Right atrium auricular region (tissue), 2 donors: ENCODE data around the gene SEMA4C. TPM values are rescaled to one million over a fixed set of nuclear protein-coding genes. Genes with fewer than 3 reads are reported as not detected.

Source experiments
- DNase-seq: peaks from one replicate; pipeline ENCODE4 v3.0.0-alpha.2; 2019; ENCODE audit warnings: low spot score
- H3K27ac ChIP-seq, 2 donors: fragments of 200-600 bp; sonication (generic); 1 replicate in 1 of 2; 2 replicates in 1 of 2; pipeline ENCODE4 v1.5.1; 2016 to 2019
- H3K27me3 ChIP-seq, 2 donors: fragments of 200-600 bp; sonication (generic); one replicate each; pipeline versions ENCODE4 v1.5.1 to v1.6.0; 2017 to 2019
- H3K36me3 ChIP-seq: fragments of 200-600 bp; sonication (generic); one replicate; pipeline ENCODE4 v1.5.1; 2016
- H3K4me1 ChIP-seq, 2 donors: fragments of 200-600 bp; sonication (generic); one replicate each; pipeline versions ENCODE4 v1.5.1 to v1.6.0; 2017 to 2019
- H3K4me3 ChIP-seq, 2 donors: fragments of 200-600 bp; sonication (generic); 1 replicate in 1 of 2; 2 replicates in 1 of 2; pipeline ENCODE4 v1.5.1; 2017 to 2019; ENCODE audit warnings: mild to moderate bottlenecking in 1 of 2, moderate library complexity in 1 of 2
- H3K9me3 ChIP-seq, 2 donors: fragments of 200-600 bp; sonication (generic); one replicate each; pipeline ENCODE4 v1.5.1; 2019
- total RNA-seq, 2 donors: library from RNA; depleted of rRNA; stranded (reverse); fragments of >200 nt; gene quantifications; one replicate each; pipeline ENCODE4 v1.1.0, GENCODE V29; 2016
- TF ChIP-seq, protein P1 (sequence below), 2 donors: fragments of 200-600 bp; sonication (generic); IDR thresholded peaks; one replicate each; pipeline ENCODE4 v1.5.1; 2019; ENCODE audit warnings: antibody characterized with exemption in 2 of 2

The SEMA4C gene
- total RNA-seq, 2 donors from 2014 or later, result 12.0 to 23.3 TPM

DNA sequence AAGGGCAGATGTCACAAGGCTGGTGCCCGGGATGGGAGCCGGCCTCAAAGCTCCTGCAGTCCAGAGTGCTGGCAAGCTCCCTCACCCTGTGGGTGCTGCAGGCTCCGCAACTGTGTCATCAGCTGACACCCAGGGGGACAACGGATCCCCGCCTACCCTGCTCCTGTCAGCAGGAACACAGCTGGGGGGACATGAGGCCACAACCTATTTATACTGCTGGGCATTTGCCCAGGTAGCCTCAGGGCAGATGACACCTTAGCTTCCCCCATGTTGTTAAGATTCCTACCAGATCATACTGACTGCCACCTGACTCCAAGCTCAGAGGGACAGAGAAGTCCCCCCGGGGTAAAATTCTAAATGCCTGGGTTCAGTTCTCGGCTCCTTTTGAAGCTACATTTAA is 27.3 kb downstream of the SEMA4C start:
- DNase-seq, result peak; percentile 75
- H3K27me3 ChIP-seq, result no peaks in the 10 kb centered on the region
- H3K36me3 ChIP-seq, result peaks cover 24% of the 10 kb centered on the region
- TF ChIP-seq, protein P1, sequence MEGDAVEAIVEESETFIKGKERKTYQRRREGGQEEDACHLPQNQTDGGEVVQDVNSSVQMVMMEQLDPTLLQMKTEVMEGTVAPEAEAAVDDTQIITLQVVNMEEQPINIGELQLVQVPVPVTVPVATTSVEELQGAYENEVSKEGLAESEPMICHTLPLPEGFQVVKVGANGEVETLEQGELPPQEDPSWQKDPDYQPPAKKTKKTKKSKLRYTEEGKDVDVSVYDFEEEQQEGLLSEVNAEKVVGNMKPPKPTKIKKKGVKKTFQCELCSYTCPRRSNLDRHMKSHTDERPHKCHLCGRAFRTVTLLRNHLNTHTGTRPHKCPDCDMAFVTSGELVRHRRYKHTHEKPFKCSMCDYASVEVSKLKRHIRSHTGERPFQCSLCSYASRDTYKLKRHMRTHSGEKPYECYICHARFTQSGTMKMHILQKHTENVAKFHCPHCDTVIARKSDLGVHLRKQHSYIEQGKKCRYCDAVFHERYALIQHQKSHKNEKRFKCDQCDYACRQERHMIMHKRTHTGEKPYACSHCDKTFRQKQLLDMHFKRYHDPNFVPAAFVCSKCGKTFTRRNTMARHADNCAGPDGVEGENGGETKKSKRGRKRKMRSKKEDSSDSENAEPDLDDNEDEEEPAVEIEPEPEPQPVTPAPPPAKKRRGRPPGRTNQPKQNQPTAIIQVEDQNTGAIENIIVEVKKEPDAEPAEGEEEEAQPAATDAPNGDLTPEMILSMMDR (IDR thresholded peaks at IDR 0.05), result no peak
- peak overlapping the region in 1 of 2 donors; percentile 25 for H3K4me3 ChIP-seq
- H3K9me3 ChIP-seq, result no peaks in the 10 kb centered on the region
- peak overlapping the region; percentile 85 to 92 for H3K27ac ChIP-seq
- H3K4me1 ChIP-seq, result peaks cover 0 to 45% of the 10 kb centered on the region in 2 donors

- Histone ChIP-seq H3K27ac (peak overlapping the region; percentile 85 to 92), H3K9me3 (no peaks in the 10 kb centered on the region), H3K36me3 (peaks cover 21% of the 10 kb centered on the region), H3K4me1 (peaks cover 0 to 45% of the 10 kb centered on the region in 2 donors), H3K27me3 (no peaks in the 10 kb centered on the region), H3K4me3 (peak overlapping the region; percentile 14 to 25)
- DNase-seq, result no peak
- TF ChIP-seq, protein P1 (IDR thresholded peaks at IDR 0.05), result no peak
Observed at GRCh38 chr2:96841701-96842495, 28.0 kb downstream of the SEMA4C start.

DNA sequence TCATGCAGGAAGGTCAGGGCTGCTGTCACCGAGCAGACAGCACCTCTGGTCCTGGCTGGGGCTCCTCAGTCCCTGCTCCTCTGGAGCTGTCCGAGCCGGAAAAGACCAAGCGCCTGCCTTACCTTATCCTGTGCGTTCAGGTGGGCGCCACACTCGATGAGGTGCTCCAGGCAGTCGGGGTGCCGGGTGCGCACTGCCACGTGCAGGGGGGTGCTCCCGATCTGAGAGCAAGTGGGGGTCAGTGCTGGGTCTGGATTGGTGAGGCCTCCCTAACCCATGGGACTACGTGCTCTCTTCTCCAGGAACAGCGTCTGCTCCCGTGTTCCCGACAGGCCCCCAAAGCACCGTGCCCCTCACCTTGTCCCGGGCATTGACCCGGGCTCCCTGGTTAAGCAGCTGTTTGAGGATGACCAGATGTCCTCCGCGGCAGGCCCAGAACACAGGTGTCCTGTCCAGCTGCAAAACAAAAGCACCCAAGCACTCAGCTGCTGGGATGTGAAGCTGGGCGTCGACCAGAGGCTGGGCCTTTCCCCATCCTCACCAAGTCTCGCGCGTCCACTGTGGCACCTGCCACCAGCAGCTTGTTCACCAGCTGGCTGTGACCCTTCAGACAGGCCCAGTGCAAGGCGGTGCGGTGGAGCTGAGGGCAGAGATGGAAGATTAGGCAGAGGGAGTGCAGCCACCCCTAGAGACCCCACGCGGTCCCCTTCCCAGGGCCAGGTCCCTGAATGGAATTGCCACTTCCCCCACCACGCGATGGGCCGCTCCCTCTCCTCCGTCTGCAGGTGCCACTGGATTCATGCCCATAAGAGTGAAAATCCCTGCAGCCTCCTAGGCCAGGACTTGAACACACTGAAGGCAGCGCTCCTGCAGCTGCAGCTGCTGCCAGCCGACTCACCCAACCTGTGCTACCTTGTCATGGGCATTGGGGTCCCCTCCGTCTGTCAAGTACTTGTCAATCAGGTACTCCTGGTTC is 29.7 kb downstream of the SEMA4C start:
- Histone ChIP-seq H3K4me3 (no peak overlapping the region), H3K36me3 (peaks cover 14% of the 10 kb centered on the region), H3K27me3 (no peaks in the 10 kb centered on the region), H3K27ac (peak overlapping the region in 1 of 2 donors; percentile 85), H3K9me3 (no peaks in the 10 kb centered on the region), H3K4me1 (peaks cover 0 to 45% of the 10 kb centered on the region in 2 donors)
- no peak for DNase-seq
- TF ChIP-seq, protein P1 (IDR thresholded peaks at IDR 0.05), result no peak

DNA sequence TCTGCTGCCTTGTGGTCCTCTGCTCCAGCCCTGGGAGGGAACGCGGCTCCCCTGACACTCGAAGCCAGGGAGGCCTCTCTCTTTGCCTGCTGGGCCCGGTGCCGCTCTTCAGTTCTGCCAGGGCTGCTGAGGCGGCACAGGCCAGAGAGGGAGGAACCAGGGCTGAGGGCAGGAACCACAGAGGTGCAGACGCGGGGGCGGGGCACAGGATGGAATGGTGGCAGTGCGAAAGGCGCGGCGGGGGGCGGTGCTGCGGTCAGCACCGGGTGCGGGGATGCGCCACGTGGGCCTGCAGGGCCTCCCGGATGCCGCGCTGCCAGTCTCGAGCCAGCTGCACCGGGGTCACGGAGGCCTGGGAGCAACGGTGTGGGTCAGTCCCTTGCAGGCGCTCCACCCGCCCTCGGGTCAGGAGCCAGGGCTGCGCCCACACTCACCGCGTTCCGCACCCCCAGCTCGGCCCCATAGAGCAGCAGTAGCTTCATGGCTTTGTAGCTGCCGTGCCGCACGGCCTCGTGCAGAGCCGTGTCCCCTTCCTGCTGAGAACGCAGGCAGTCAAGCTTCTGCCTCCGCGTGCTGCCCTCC is 30.5 kb downstream of the SEMA4C start:
- Histone ChIP-seq H3K36me3 (peaks cover 14% of the 10 kb centered on the region), H3K27ac (peak overlapping the region in 1 of 2 donors; percentile 85), H3K4me3 (no peak overlapping the region), H3K4me1 (peaks cover 0 to 40% of the 10 kb centered on the region in 2 donors), H3K27me3 (no peaks in the 10 kb centered on the region), H3K9me3 (no peaks in the 10 kb centered on the region)
- DNase-seq, result no peak
- TF ChIP-seq, protein P1 (IDR thresholded peaks at IDR 0.05), result no peak
